ENCODE results near the gene CXorf65. TPM values are rescaled to one million over a fixed set of nuclear protein-coding genes. Genes with fewer than 3 reads are reported as not detected.

The CXorf65 gene
- 1 to 10 TPM in 1 of 3 donors, not detected in 2; 2.7 TPM for total RNA-seq
- long read RNA-seq, donor 1: 0 reads
- long read RNA-seq, donor 2: 0 reads

DNA sequence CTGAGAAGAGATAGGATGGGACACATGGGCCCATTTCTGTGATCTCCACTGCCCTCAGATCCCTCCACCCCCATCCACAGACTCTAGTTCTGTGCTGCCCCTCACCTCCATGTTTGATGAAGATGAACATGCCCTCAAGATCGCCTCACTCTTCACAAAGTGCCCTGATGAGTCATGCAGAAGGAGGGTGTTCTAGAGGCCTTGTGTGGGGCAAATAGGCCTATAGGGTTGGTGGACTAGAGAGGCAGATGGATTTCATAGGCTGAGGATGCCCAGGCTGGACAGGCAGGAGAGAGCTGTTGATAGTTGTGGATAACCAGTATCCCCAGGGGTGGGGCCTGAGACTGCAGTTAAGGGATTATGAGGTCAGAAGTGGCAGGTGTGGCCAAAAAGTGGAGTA is at the start of gene CXorf65:
Gene CXorf65, minus strand, starts transcription at position 314 of the 400 bp plus-strand sequence. Its CDS starts 184 bp downstream, at position 130.
- TF ChIP-seq CTCF (IDR thresholded peaks at IDR 0.05): no peak
- intact Hi-C loops (cut with DNase I, micrococcal nuclease): no loop called here
- no peaks in the 10 kb centered on the region for H3K9me3 ChIP-seq

GRCh38 chrX:71154641-71155040 is 48.1 kb upstream of the CXorf65 start:
- DNase-seq (no peak), ATAC-seq (no peak)
- Histone ChIP-seq H3K36me3 (ENCODE audit: low read depth) (no peaks in the 10 kb centered on the region), H3K4me3 (no peak overlapping the region), H3K4me1 (ENCODE audit: low read depth) (no peaks in the 10 kb centered on the region), H3K9me3 (no peaks in the 10 kb centered on the region)
- intact Hi-C loops (cut with DNase I, micrococcal nuclease): no loop called here
- no peak for TF ChIP-seq CTCF (IDR thresholded peaks at IDR 0.05)

More for the DNA sequence above, at the start of gene CXorf65:
- H3K36me3 ChIP-seq (ENCODE audit: low read depth): no peaks in the 10 kb centered on the region
- no peak within 1 kb of the TSS for H3K4me3 ChIP-seq
- ATAC-seq (no peak), DNase-seq (no peak)
- no peaks in the 10 kb centered on the region for H3K4me1 ChIP-seq (ENCODE audit: low read depth)

GRCh38 chrX:71154196-71154595 is 47.7 kb upstream of the CXorf65 start:
- DNase-seq: no peak
- ATAC-seq: no peak
- intact Hi-C loops (cut with DNase I, micrococcal nuclease): no loop called here

DNA sequence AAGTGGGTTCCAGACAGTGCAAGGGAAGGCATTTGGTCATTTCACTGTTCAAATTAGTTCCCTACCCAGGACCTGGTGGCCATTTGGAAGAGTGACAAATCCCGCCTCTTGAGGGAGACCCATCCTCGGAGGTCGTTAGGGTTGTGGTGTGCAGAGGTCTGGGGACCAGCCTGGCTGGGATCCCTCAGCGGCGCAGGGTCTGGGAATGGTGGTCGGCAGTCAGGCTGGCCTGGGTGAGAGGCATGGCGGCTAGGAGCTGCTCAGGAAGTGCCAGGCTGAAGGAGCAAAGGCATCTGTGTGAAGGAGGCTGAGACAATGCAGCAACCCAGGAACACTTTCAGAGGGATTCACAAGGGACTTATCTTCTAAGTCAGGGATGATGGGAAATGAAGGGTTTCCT is 44.8 kb upstream of the CXorf65 start:
- no peak for ATAC-seq
- H3K4me3 ChIP-seq: no peak overlapping the region
- H3K4me1 ChIP-seq (ENCODE audit: low read depth): no peaks in the 10 kb centered on the region
- intact Hi-C loops (cut with DNase I, micrococcal nuclease): no loop called here
- no peak for DNase-seq
- H3K9me3 ChIP-seq: no peaks in the 10 kb centered on the region
- TF ChIP-seq CTCF (IDR thresholded peaks at IDR 0.05): no peak
- H3K36me3 ChIP-seq (ENCODE audit: low read depth): no peaks in the 10 kb centered on the region

More at GRCh38 chrX:71154196-71154595, 47.7 kb upstream of the CXorf65 start:
- Histone ChIP-seq H3K4me1 (ENCODE audit: low read depth) (no peaks in the 10 kb centered on the region), H3K9me3 (no peaks in the 10 kb centered on the region), H3K4me3 (no peak overlapping the region), H3K36me3 (ENCODE audit: low read depth) (no peaks in the 10 kb centered on the region)
- TF ChIP-seq CTCF (IDR thresholded peaks at IDR 0.05): no peak

GRCh38 chrX:71148278-71148663 is 41.7 kb upstream of the CXorf65 start:
- Histone ChIP-seq H3K36me3 (ENCODE audit: low read depth) (no peaks in the 10 kb centered on the region), H3K4me1 (ENCODE audit: low read depth) (no peaks in the 10 kb centered on the region), H3K9me3 (no peaks in the 10 kb centered on the region), H3K4me3 (no peak overlapping the region)
- intact Hi-C loops (cut with DNase I, micrococcal nuclease): no loop called here
- DNase-seq: no peak
- no peak for ATAC-seq
- TF ChIP-seq CTCF (IDR thresholded peaks at IDR 0.05): no peak

Data from mucosa of descending colon (tissue), 3 donors.